Measurements from ENCODE around the gene ZNF474. TPM values are rescaled to one million over a fixed set of nuclear protein-coding genes. Genes with fewer than 3 reads are reported as not detected.
A peak's percentile ranks its signal among the peaks of the same experiment; 100 is the strongest.

The ZNF474 gene
- total and polyA plus RNA-seq, 2 of the 4 experiments (the other 2 are of a cell fraction), result 0.24 to 0.54 TPM

DNA sequence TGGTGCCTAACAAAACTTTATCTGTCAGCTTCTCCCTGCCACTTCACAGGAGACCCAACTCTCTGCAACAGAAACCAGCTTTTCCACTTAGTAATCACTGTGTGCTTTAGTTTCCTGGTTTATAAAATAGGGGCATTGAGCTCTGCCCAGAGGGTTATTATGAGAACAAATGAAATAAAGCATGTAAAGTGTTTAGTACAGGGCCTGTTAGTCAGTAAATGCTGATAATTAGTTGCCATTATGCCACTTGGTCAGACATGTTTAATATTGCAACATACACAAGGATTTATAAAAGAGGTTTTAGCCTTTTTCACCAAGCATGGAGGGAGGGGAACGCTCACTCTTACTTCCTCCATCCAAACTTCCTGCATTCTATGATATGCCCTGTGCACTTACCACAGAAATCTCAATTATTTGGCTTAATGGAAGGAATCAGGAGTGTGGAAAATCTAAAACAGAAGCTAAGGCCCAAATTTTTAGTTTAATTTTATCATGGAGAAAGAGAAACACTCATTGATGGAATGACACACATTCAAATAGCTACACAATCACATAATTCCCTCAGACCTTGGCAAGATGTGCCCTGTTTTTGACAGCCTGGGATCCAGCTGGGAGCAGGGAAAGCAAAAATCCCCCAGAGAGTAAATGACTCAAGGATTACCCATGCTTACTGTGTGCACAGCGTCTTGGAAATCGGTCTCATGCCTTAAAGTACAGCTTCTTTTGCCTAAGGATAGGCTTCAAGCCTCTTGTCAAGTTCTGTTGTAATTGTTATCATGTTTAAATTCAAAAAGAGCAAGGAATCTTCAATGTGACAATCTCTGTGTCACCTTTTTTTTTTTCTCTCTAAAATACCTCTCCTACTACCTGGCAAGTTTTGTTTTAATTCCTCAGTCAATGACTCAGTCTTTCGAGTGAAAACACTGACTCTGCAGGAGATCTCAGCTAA lies 34.0 kb downstream of the ZNF474 start:
- H3K9me3 ChIP-seq (ENCODE audit: control insufficient read depth, insufficient read depth, low read length), result no peaks in the 10 kb centered on the region
- H2BK15ac ChIP-seq (ENCODE audit: low read depth, low read length), result peak overlapping the region; percentile 78; the same call in 2 of the 3 replicates
- peak overlapping the region; percentile 70 for H3K4me2 ChIP-seq (ENCODE audit: low read depth, low read length)
- peak overlapping the region; percentile 99 for H3K4ac ChIP-seq (ENCODE audit: low read depth, low read length)
- no peaks in the 10 kb centered on the region for H4K20me1 ChIP-seq (ENCODE audit: insufficient read depth, low read length)
- dilution Hi-C loops (cut with HindIII; ENCODE audit: low sequenced_read_pairs, unreplicated experiment), result no loop called here
- H3K9ac ChIP-seq (ENCODE audit: low read depth, low read length), result peak overlapping the region; percentile 72
- peaks cover 10% of the 10 kb centered on the region for H3K9me1 ChIP-seq (ENCODE audit: insufficient read depth, low read length)
- ATAC-seq (ENCODE audit: low read depth) (peak; percentile 80), DNase-seq (peak; percentile 95)
- peak overlapping the region; percentile 96 for H3K56ac ChIP-seq (ENCODE audit: extremely low read depth, insufficient read depth, low read length)
- ChIA-PET POLR2A (ENCODE audit: unreplicated experiment) (interaction anchor here (1.2 to 1.9 kb wide), 2 partner anchors 25 to 86 kb away, joined by 3 to 7 read pairs; partner anchors contain the start of gene LOX), CTCF (interaction anchor here (0.6 to 2.6 kb wide), 7 partner anchors 9 to 963 kb away, joined by 3 to 7 read pairs (median 4); no protein-coding TSS in a partner anchor)
- peak overlapping the region; percentile 98 for H2BK120ac ChIP-seq (ENCODE audit: low read depth, low read length)
- no TSS peak for BruUV-seq (replicated peaks)
- peak overlapping the region; percentile 97 for H3K18ac ChIP-seq (ENCODE audit: low read depth, low read length)
- TF ChIP-seq CHD1 (IDR thresholded peaks at IDR 0.05; ENCODE audit: low read depth, low read length) (no peak), POLR2A (IDR thresholded peaks at IDR 0.05; ENCODE audit: low read depth, low read length) (no peak), MAFK (IDR thresholded peaks at IDR 0.05; ENCODE audit: low read depth, low read length) (peak; percentile 66), RCOR1 (IDR thresholded peaks at IDR 0.05; ENCODE audit: insufficient replicate concordance, low read length) (no peak), BHLHE40 (IDR thresholded peaks at IDR 0.05; ENCODE audit: low read depth, low read length) (peak; percentile 25; the same call in 1 of the 2 replicates), FOS (IDR thresholded peaks at IDR 0.05; ENCODE audit: low read depth, low read length) (peak; percentile 72), CEBPB (IDR thresholded peaks at IDR 0.05; ENCODE audit: low read depth, low read length) (peak; percentile 92), SMC3 (IDR thresholded peaks at IDR 0.05; ENCODE audit: low read depth, low read length) (no peak), MAZ (IDR thresholded peaks at IDR 0.05; ENCODE audit: borderline replicate concordance, low read depth, low read length) (no peak), MXI1 (IDR thresholded peaks at IDR 0.05; ENCODE audit: borderline replicate concordance, low read depth, low read length) (peak; percentile 86), NFE2L2 (IDR thresholded peaks at IDR 0.05; ENCODE audit: low read depth, low read length) (no peak)
- H2BK5ac ChIP-seq (ENCODE audit: low read depth, low read length, poor library complexity, severe bottlenecking), result peak overlapping the region; percentile 95
- intact Hi-C loops (cut with micrococcal nuclease), result loop anchor here (2.0 kb wide), 1 partner anchor 17 kb away; no protein-coding TSS in a partner anchor
- peaks cover 20% of the 10 kb centered on the region for H3K4me1 ChIP-seq (ENCODE audit: control insufficient read depth, insufficient read depth, low read length)
- peak overlapping the region; percentile 96 for H4K5ac ChIP-seq (ENCODE audit: low read depth, low read length)
- H3K4me3 ChIP-seq (ENCODE audit: insufficient read depth, low read depth, low read length), result peak overlapping the region; percentile 6; the same call in 1 of the 2 replicates
- H4K8ac ChIP-seq (ENCODE audit: low read depth in 2 of 2, low read length in 2 of 2), result peak overlapping the region; percentile 70 to 87
- H3K27me3 ChIP-seq (ENCODE audit: control insufficient read depth, insufficient read depth, low read length), result no peaks in the 10 kb centered on the region
- peak overlapping the region; percentile 84 for H3K27ac ChIP-seq (ENCODE audit: insufficient read depth, low read length)
- H2BK20ac ChIP-seq (ENCODE audit: low read depth, low read length), result peak overlapping the region; percentile 100
- peaks cover 0 to 6% of the 10 kb centered on the region in 2 experiments; a peak in 2 of 4 replicates for H3K79me1 ChIP-seq (ENCODE audit: low read depth in 1 of 2, low read length in 2 of 2)
- H4K91ac ChIP-seq (ENCODE audit: insufficient read depth, low read depth, low read length), result peak overlapping the region; percentile 92
- H3K23ac ChIP-seq (ENCODE audit: low read depth, low read length), result peak overlapping the region; percentile 78
- peak overlapping the region; percentile 51 for H2AK5ac ChIP-seq (ENCODE audit: low read depth, low read length)
- H2AFZ ChIP-seq (replicated peaks; ENCODE audit: low read length, poor library complexity), result peak overlapping the region; percentile 65
- H3K36me3 ChIP-seq (ENCODE audit: control insufficient read depth, insufficient read depth, low read length), result no peaks in the 10 kb centered on the region
- peak overlapping the region; percentile 2 for H2AK9ac ChIP-seq (replicated peaks; ENCODE audit: low read depth, low read length, poor library complexity)
- peak overlapping the region; percentile 90 for H3K14ac ChIP-seq (replicated peaks; ENCODE audit: low read depth, low read length)
- in situ Hi-C loops (cut with MboI; ENCODE audit: low sequenced_read_pairs), result no loop called here
- no CpG with 5 or more reads among the region's 4 CpGs for WGBS, 2 experiments (ENCODE audit: extremely low coverage in 2 of 2, insufficient read length in 1 of 2)
